Spinal cord (tissue), 10 donors: Measurements from ENCODE around the gene SPEN. TPM values are rescaled to one million over a fixed set of nuclear protein-coding genes. Genes with fewer than 3 reads are reported as not detected.

Experiments used
- DNase-seq, 6 donors: peaks; one replicate each; pipeline versions ENCODE4 v3.0.0 to v3.0.0-alpha.2; 2013 to 2015; ENCODE audit warnings: low spot score in 6 of 6, low read depth in 4 of 6
- H3K27ac ChIP-seq: one replicate; pipeline ENCODE4 v1.5.1; 2013; ENCODE audit warnings: low read depth, low read length, control low read depth
- H3K27me3 ChIP-seq: one replicate; pipeline ENCODE4 v1.6.1; 2013; ENCODE audit warnings: low read length; ENCODE audit not compliant: control insufficient read depth, insufficient read depth
- H3K36me3 ChIP-seq: one replicate; pipeline ENCODE4 v1.6.1; 2013; ENCODE audit warnings: low read length; ENCODE audit not compliant: control insufficient read depth, insufficient read depth
- H3K4me1 ChIP-seq: one replicate; pipeline ENCODE4 v1.6.1; 2013; ENCODE audit warnings: low read length; ENCODE audit not compliant: control insufficient read depth, insufficient read depth
- H3K4me3 ChIP-seq: one replicate; pipeline ENCODE4 v1.5.1; 2013; ENCODE audit warnings: low read depth, low read length, control low read depth
- H3K9me3 ChIP-seq: one replicate; pipeline ENCODE4 v1.6.1; 2013; ENCODE audit warnings: low read length; ENCODE audit not compliant: control insufficient read depth, insufficient read depth
- WGBS: methylation state at CpG from one replicate; pipeline ENCODE4 v1.1.5; 2013; ENCODE audit warnings: missing lambda C conversion rate; ENCODE audit not compliant: insufficient coverage; 5-methylcytosine and 5-hydroxymethylcytosine counted together
- polyA plus RNA-seq, 2 donors: library from polyadenylated mRNA; unstranded; fragments of 120-200 nt; gene quantifications; one replicate each; pipeline ENCODE4 v1.2.1, GENCODE V29; 2013; ENCODE audit not compliant: insufficient read length in 2 of 2
- total RNA-seq, 2 donors: library from RNA; depleted of rRNA in 1 of 2; stranded (reverse); fragments of 120-200 nt in 1 of 2; fragments of >200 nt in 1 of 2; gene quantifications; one replicate each; pipeline versions ENCODE4 v1.2.3 to v1.2.4, GENCODE V29; 2013 to 2014
- donor health status: healthy.

The SPEN gene
- total and polyA plus RNA-seq, 4 donors, result 37.9 to 79.9 (median 66.8) TPM

DNA sequence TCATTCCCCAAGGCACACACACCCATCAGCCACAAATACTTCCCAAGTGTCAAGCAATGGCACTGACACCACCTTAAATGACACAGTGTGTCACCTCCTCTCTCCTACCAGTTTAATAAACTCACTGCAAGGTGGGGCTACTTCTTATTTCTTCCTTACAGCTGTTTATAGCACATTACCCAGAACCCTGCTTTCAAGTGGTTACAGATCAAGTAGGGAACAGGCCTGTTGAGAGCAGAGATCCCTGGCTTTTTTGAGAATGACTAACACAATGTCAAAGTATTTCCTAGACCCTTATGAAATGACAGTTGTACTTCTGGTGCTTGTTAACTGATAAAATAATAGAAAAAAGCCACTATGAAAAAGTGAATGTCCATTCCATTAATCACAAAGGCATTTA, 108.6 kb downstream of the SPEN start:
- DNase-seq, result no peak
- Histone ChIP-seq H3K9me3 (no peaks in the 10 kb centered on the region), H3K27me3 (no peaks in the 10 kb centered on the region), H3K36me3 (peaks cover 35% of the 10 kb centered on the region), H3K27ac (no peak overlapping the region), H3K4me3 (no peak overlapping the region), H3K4me1 (peaks cover 33% of the 10 kb centered on the region)

GRCh38 chr1:15957221-15958095, 110.0 kb downstream of the SPEN start:
- Histone ChIP-seq H3K36me3 (peaks cover 28% of the 10 kb centered on the region), H3K27ac (no peak overlapping the region), H3K27me3 (no peaks in the 10 kb centered on the region), H3K4me1 (peaks cover 23% of the 10 kb centered on the region), H3K9me3 (no peaks in the 10 kb centered on the region), H3K4me3 (no peak overlapping the region)
- no peak for DNase-seq
- WGBS, result 65% methylated on average over 15 of the region's 15 CpGs

GRCh38 chr1:15958111-15958510, 110.6 kb downstream of the SPEN start:
- H3K4me3 ChIP-seq, result no peak overlapping the region
- no peaks in the 10 kb centered on the region for H3K9me3 ChIP-seq
- H3K27ac ChIP-seq, result no peak overlapping the region
- no peak for DNase-seq
- no peaks in the 10 kb centered on the region for H3K27me3 ChIP-seq
- H3K36me3 ChIP-seq, result peaks cover 24% of the 10 kb centered on the region
- 100% methylated on average over 1 of the region's 5 CpGs for WGBS
- H3K4me1 ChIP-seq, result peaks cover 17% of the 10 kb centered on the region

DNA sequence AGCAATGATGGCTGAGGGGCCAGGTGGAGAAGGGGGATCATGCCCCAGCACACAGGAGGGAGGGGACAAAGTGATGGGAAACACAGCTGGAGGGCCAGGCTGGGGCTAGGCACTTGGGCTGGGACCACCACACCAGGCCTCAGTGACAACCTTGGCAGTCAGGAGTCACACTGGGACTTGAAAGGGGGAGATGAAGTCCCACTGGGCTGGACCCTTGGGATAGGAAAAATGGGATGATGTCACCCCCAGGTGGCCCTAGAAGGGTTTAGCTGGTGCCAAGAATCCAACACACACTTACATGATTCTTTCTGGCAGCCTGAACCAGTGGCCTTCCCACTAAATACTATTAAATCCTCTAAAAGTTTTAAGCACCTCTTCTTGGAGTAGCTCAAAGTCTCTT, 111.3 kb downstream of the SPEN start:
- no peak overlapping the region for H3K27ac ChIP-seq
- H3K4me3 ChIP-seq, result no peak overlapping the region
- no peaks in the 10 kb centered on the region for H3K27me3 ChIP-seq
- H3K4me1 ChIP-seq, result peaks cover 11% of the 10 kb centered on the region
- no peaks in the 10 kb centered on the region for H3K9me3 ChIP-seq
- no peak for DNase-seq
- H3K36me3 ChIP-seq, result peaks cover 20% of the 10 kb centered on the region

DNA sequence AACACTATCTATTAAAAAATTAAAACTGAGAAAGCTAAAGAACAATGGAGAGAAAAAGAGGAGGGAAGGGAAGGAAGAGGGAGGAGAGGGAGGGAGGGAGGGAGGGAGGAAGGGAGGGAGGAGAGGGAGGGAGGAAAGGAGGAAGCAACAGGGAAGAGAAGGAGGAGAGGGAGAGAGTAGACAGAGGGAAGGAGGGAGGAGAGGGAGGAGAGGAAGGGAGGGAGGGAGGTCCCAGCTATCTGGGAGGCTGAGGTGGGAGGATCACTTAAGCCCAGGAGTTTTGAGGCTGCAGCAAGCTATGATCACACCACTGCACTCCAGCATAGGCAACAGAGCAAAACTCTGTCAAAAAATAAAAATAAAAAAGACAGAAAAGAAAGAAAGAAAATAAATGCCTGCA, 111.9 kb downstream of the SPEN start:
- Histone ChIP-seq H3K9me3 (no peaks in the 10 kb centered on the region), H3K27ac (no peak overlapping the region), H3K4me1 (peaks cover 6% of the 10 kb centered on the region), H3K4me3 (no peak overlapping the region), H3K36me3 (peaks cover 19% of the 10 kb centered on the region), H3K27me3 (no peaks in the 10 kb centered on the region)
- DNase-seq, result no peak

DNA sequence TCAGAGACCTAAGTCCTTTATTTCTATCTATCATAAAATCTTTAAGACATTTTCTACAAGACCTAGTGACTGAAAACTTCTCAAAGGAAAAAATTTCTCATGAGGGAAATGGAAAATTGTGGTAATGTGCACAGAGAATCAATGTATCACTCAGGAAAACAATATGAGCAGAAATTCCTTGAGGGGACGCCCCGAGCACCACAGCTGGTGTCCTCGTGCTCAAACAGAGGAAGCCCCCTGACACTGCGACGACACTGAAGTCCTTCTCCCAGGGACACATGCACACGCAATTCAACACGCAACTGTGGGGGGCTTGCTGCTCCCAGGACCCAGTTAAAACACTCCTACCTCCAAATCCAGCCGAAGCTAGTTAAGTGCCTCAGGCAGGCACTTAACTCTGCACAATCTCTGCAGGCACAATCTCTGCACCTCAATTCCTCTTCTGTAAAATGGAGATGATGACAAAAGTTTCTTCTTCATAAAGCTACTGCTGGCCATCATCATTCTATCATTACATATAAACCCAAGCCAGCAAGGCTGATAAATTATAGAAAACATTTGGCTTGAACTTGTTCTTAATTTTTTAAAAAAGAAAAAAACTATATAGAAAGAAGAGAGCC, 112.4 kb downstream of the SPEN start:
- Histone ChIP-seq H3K27me3 (no peaks in the 10 kb centered on the region), H3K27ac (no peak overlapping the region), H3K4me3 (no peak overlapping the region), H3K36me3 (peaks cover 16% of the 10 kb centered on the region), H3K9me3 (no peaks in the 10 kb centered on the region), H3K4me1 (peaks cover 3% of the 10 kb centered on the region)
- 46% methylated on average over 7 of the region's 8 CpGs for WGBS
- no peak for DNase-seq

- 96% methylated on average over 4 of the region's 5 CpGs for WGBS
- H3K4me1 ChIP-seq, result peaks cover 3% of the 10 kb centered on the region
Measured at GRCh38 chr1:15960808-15961207, 113.3 kb downstream of the SPEN start.

GRCh38 chr1:15961492-15961891, 114.0 kb downstream of the SPEN start:
- Histone ChIP-seq H3K4me1 (peaks cover 9% of the 10 kb centered on the region), H3K9me3 (no peaks in the 10 kb centered on the region), H3K36me3 (peaks cover 16% of the 10 kb centered on the region), H3K27ac (no peak overlapping the region), H3K27me3 (no peaks in the 10 kb centered on the region), H3K4me3 (no peak overlapping the region)
- WGBS, result 60% methylated on average over 5 of the region's 11 CpGs
- DNase-seq, result no peak

More at GRCh38 chr1:15960808-15961207, 113.3 kb downstream of the SPEN start:
- no peak overlapping the region for H3K27ac ChIP-seq
- H3K27me3 ChIP-seq, result no peaks in the 10 kb centered on the region
- no peak for DNase-seq
- H3K4me3 ChIP-seq, result no peak overlapping the region
- H3K36me3 ChIP-seq, result peaks cover 16% of the 10 kb centered on the region
- H3K9me3 ChIP-seq, result no peaks in the 10 kb centered on the region

DNA sequence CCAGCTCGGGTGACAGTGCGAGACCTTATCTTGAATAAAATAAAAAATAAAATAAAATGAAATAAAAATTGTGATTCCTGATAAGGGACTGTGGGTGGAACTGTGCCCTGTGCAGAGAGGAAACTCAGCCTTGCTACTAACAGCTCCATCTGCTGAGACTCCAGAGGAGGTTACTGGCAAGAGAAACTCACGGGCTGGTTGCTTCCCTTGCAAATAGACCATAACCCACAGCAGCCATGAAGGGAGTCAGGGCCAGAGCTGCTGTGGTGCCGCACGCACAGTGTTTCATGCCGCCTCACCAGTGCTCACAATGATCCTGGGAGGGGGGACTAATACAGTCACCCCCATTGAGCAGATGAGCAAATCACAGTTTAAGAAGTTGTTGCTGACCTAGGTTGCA, 114.7 kb downstream of the SPEN start:
- Histone ChIP-seq H3K27me3 (no peaks in the 10 kb centered on the region), H3K4me3 (no peak overlapping the region), H3K36me3 (peaks cover 18% of the 10 kb centered on the region), H3K4me1 (peaks cover 14% of the 10 kb centered on the region), H3K9me3 (no peaks in the 10 kb centered on the region), H3K27ac (no peak overlapping the region)
- WGBS, result 40% methylated on average over 1 of the region's 6 CpGs
- DNase-seq, result no peak
